ENCODE measurements around the gene KIAA0232.

The KIAA0232 gene

GRCh38 chr4:6770581-6771228 is 11.8 kb upstream of the KIAA0232 start:
- Histone ChIP-seq H3K27ac (ENCODE audit: low read depth, low read length) (no peak overlapping the region), H3K4me1 (ENCODE audit: control insufficient read depth, insufficient read depth, low read length) (no peaks in the 10 kb centered on the region), H3K27me3 (ENCODE audit: control insufficient read depth, insufficient read depth, low read length) (no peaks in the 10 kb centered on the region)

GRCh38 chr4:6771229-6771671 is 11.3 kb upstream of the KIAA0232 start:
- H3K9me3 ChIP-seq (ENCODE audit: control insufficient read depth, insufficient read depth, low read length): no peaks in the 10 kb centered on the region
- no peak overlapping the region for H3K27ac ChIP-seq (ENCODE audit: low read depth, low read length)
- H3K36me3 ChIP-seq (ENCODE audit: control insufficient read depth, insufficient read depth, low read length): no peaks in the 10 kb centered on the region
- H3K4me3 ChIP-seq (ENCODE audit: low read depth, low read length): no peak overlapping the region
- H3K4me1 ChIP-seq (ENCODE audit: control insufficient read depth, insufficient read depth, low read length): no peaks in the 10 kb centered on the region
- H3K9ac ChIP-seq (ENCODE audit: low read depth, low read length): no peak overlapping the region
- H3K27me3 ChIP-seq (ENCODE audit: control insufficient read depth, insufficient read depth, low read length): no peaks in the 10 kb centered on the region

More at GRCh38 chr4:6770581-6771228, 11.8 kb upstream of the KIAA0232 start:
- no peaks in the 10 kb centered on the region for H3K9me3 ChIP-seq (ENCODE audit: control insufficient read depth, insufficient read depth, low read length)
- no peaks in the 10 kb centered on the region for H3K36me3 ChIP-seq (ENCODE audit: control insufficient read depth, insufficient read depth, low read length)
- no peak overlapping the region for H3K4me3 ChIP-seq (ENCODE audit: low read depth, low read length)
- H3K9ac ChIP-seq (ENCODE audit: low read depth, low read length): no peak overlapping the region

- H3K9ac ChIP-seq (ENCODE audit: low read depth, low read length): no peak overlapping the region
- no peak overlapping the region for H3K27ac ChIP-seq (ENCODE audit: low read depth, low read length)
- no peak overlapping the region for H3K4me3 ChIP-seq (ENCODE audit: low read depth, low read length)
- H3K9me3 ChIP-seq (ENCODE audit: control insufficient read depth, insufficient read depth, low read length): no peaks in the 10 kb centered on the region
- H3K27me3 ChIP-seq (ENCODE audit: control insufficient read depth, insufficient read depth, low read length): no peaks in the 10 kb centered on the region
- H3K36me3 ChIP-seq (ENCODE audit: control insufficient read depth, insufficient read depth, low read length): no peaks in the 10 kb centered on the region
- no peaks in the 10 kb centered on the region for H3K4me1 ChIP-seq (ENCODE audit: control insufficient read depth, insufficient read depth, low read length)
These were observed 10.2 kb upstream of the KIAA0232 start for GRCh38 chr4:6772223-6772928.

- H3K27me3 ChIP-seq (ENCODE audit: control insufficient read depth, insufficient read depth, low read length): no peaks in the 10 kb centered on the region
- H3K4me1 ChIP-seq (ENCODE audit: control insufficient read depth, insufficient read depth, low read length): no peaks in the 10 kb centered on the region
- no peak overlapping the region for H3K4me3 ChIP-seq (ENCODE audit: low read depth, low read length)
- no peaks in the 10 kb centered on the region for H3K9me3 ChIP-seq (ENCODE audit: control insufficient read depth, insufficient read depth, low read length)
- no peaks in the 10 kb centered on the region for H3K36me3 ChIP-seq (ENCODE audit: control insufficient read depth, insufficient read depth, low read length)
- no peak overlapping the region for H3K27ac ChIP-seq (ENCODE audit: low read depth, low read length)
- H3K9ac ChIP-seq (ENCODE audit: low read depth, low read length): no peak overlapping the region
These were observed 9.4 kb upstream of the KIAA0232 start for GRCh38 chr4:6773106-6773505.

GRCh38 chr4:6773616-6774540 is 8.6 kb upstream of the KIAA0232 start:
- Histone ChIP-seq H3K4me1 (ENCODE audit: control insufficient read depth, insufficient read depth, low read length) (no peaks in the 10 kb centered on the region), H3K27ac (ENCODE audit: low read depth, low read length) (no peak overlapping the region)

GRCh38 chr4:6775746-6776145 is 6.8 kb upstream of the KIAA0232 start:
- Histone ChIP-seq H3K9ac (ENCODE audit: low read depth, low read length) (no peak overlapping the region), H3K27ac (ENCODE audit: low read depth, low read length) (no peak overlapping the region), H3K4me1 (ENCODE audit: control insufficient read depth, insufficient read depth, low read length) (peaks cover 12% of the 10 kb centered on the region), H3K9me3 (ENCODE audit: control insufficient read depth, insufficient read depth, low read length) (no peaks in the 10 kb centered on the region), H3K36me3 (ENCODE audit: control insufficient read depth, insufficient read depth, low read length) (no peaks in the 10 kb centered on the region), H3K27me3 (ENCODE audit: control insufficient read depth, insufficient read depth, low read length) (no peaks in the 10 kb centered on the region), H3K4me3 (ENCODE audit: low read depth, low read length) (no peak overlapping the region)

More at GRCh38 chr4:6773616-6774540, 8.6 kb upstream of the KIAA0232 start:
- Histone ChIP-seq H3K36me3 (ENCODE audit: control insufficient read depth, insufficient read depth, low read length) (no peaks in the 10 kb centered on the region), H3K9me3 (ENCODE audit: control insufficient read depth, insufficient read depth, low read length) (no peaks in the 10 kb centered on the region), H3K9ac (ENCODE audit: low read depth, low read length) (no peak overlapping the region), H3K4me3 (ENCODE audit: low read depth, low read length) (no peak overlapping the region), H3K27me3 (ENCODE audit: control insufficient read depth, insufficient read depth, low read length) (no peaks in the 10 kb centered on the region)

GRCh38 chr4:6776920-6777635 is 5.4 kb upstream of the KIAA0232 start:
- Histone ChIP-seq H3K36me3 (ENCODE audit: control insufficient read depth, insufficient read depth, low read length) (no peaks in the 10 kb centered on the region), H3K27me3 (ENCODE audit: control insufficient read depth, insufficient read depth, low read length) (peaks cover 4% of the 10 kb centered on the region; the same call in 1 of the 2 replicates), H3K9ac (ENCODE audit: low read depth, low read length) (no peak overlapping the region), H3K4me1 (ENCODE audit: control insufficient read depth, insufficient read depth, low read length) (peaks cover 16% of the 10 kb centered on the region), H3K9me3 (ENCODE audit: control insufficient read depth, insufficient read depth, low read length) (no peaks in the 10 kb centered on the region), H3K4me3 (ENCODE audit: low read depth, low read length) (no peak overlapping the region), H3K27ac (ENCODE audit: low read depth, low read length) (no peak overlapping the region)

- H3K9ac ChIP-seq (ENCODE audit: low read depth, low read length): no peak overlapping the region
- H3K27ac ChIP-seq (ENCODE audit: low read depth, low read length): no peak overlapping the region
- peaks cover 4% of the 10 kb centered on the region; the same call in 1 of the 2 replicates for H3K27me3 ChIP-seq (ENCODE audit: control insufficient read depth, insufficient read depth, low read length)
- H3K4me3 ChIP-seq (ENCODE audit: low read depth, low read length): no peak overlapping the region
- no peaks in the 10 kb centered on the region for H3K36me3 ChIP-seq (ENCODE audit: control insufficient read depth, insufficient read depth, low read length)
- H3K9me3 ChIP-seq (ENCODE audit: control insufficient read depth, insufficient read depth, low read length): no peaks in the 10 kb centered on the region
- peaks cover 16% of the 10 kb centered on the region for H3K4me1 ChIP-seq (ENCODE audit: control insufficient read depth, insufficient read depth, low read length)
These were observed 4.8 kb upstream of the KIAA0232 start for GRCh38 chr4:6777636-6778281.

- peaks cover 4% of the 10 kb centered on the region; the same call in 1 of the 2 replicates for H3K27me3 ChIP-seq (ENCODE audit: control insufficient read depth, insufficient read depth, low read length)
- H3K4me1 ChIP-seq (ENCODE audit: control insufficient read depth, insufficient read depth, low read length): peaks cover 16% of the 10 kb centered on the region
- no peak overlapping the region for H3K27ac ChIP-seq (ENCODE audit: low read depth, low read length)
- no peak overlapping the region for H3K4me3 ChIP-seq (ENCODE audit: low read depth, low read length)
- no peaks in the 10 kb centered on the region for H3K36me3 ChIP-seq (ENCODE audit: control insufficient read depth, insufficient read depth, low read length)
- H3K9me3 ChIP-seq (ENCODE audit: control insufficient read depth, insufficient read depth, low read length): no peaks in the 10 kb centered on the region
- H3K9ac ChIP-seq (ENCODE audit: low read depth, low read length): no peak overlapping the region
These were observed 4.1 kb upstream of the KIAA0232 start for GRCh38 chr4:6778435-6778834.

Measured in HUES48 (cell line).